Fibroblast of skin of left quadriceps (primary cell): ENCODE results near the gene ZBTB7C.

Source experiments
- DNase-seq, 2 experiments: peaks; one replicate each; pipeline ENCODE4 v3.0.0-alpha.2; 2013; ENCODE audit warnings: low read depth in 2 of 2

ZBTB7C gene

GRCh38 chr18:48061781-48062570 is 347.2 kb downstream of the ZBTB7C start:
- DNase-seq = no peak

- DNase-seq = no peak
These were observed 348.2 kb downstream of the ZBTB7C start for GRCh38 chr18:48060970-48061369.

GRCh38 chr18:48060346-48060745 is 348.8 kb downstream of the ZBTB7C start:
- DNase-seq = no peak

- no peak for DNase-seq
These were observed 349.6 kb downstream of the ZBTB7C start for GRCh38 chr18:48059455-48060010.

- DNase-seq = no peak
These were observed 350.7 kb downstream of the ZBTB7C start for GRCh38 chr18:48058486-48058885.

GRCh38 chr18:48057018-48057417 is 352.2 kb downstream of the ZBTB7C start:
- no peak for DNase-seq

- no peak for DNase-seq
These were observed 353.8 kb downstream of the ZBTB7C start for GRCh38 chr18:48055351-48055750.

- DNase-seq = no peak
These were observed 355.0 kb downstream of the ZBTB7C start for GRCh38 chr18:48053881-48054816.

- DNase-seq = no peak
These were observed 356.3 kb downstream of the ZBTB7C start for GRCh38 chr18:48052842-48053241.

- DNase-seq = no peak
These were observed 357.0 kb downstream of the ZBTB7C start for GRCh38 chr18:48051945-48052840.

- DNase-seq = no peak
These were observed 359.0 kb downstream of the ZBTB7C start for GRCh38 chr18:48050176-48050575.

GRCh38 chr18:48049757-48050156 is 359.4 kb downstream of the ZBTB7C start:
- DNase-seq = no peak

GRCh38 chr18:48048251-48048650 is 360.9 kb downstream of the ZBTB7C start:
- no peak for DNase-seq

- DNase-seq = no peak
These were observed 362.3 kb downstream of the ZBTB7C start for GRCh38 chr18:48046843-48047242.

- DNase-seq = no peak
These were observed 363.4 kb downstream of the ZBTB7C start for GRCh38 chr18:48045744-48046143.

GRCh38 chr18:48044944-48045343 is 364.2 kb downstream of the ZBTB7C start:
- no peak for DNase-seq

GRCh38 chr18:48043166-48043565 is 366.0 kb downstream of the ZBTB7C start:
- no peak for DNase-seq

GRCh38 chr18:48042431-48042830 is 366.8 kb downstream of the ZBTB7C start:
- DNase-seq = no peak

- DNase-seq = no peak
These were observed 368.6 kb downstream of the ZBTB7C start for GRCh38 chr18:48040457-48041110.

- no peak for DNase-seq
These were observed 369.4 kb downstream of the ZBTB7C start for GRCh38 chr18:48039769-48040215.

GRCh38 chr18:48038636-48039035 is 370.5 kb downstream of the ZBTB7C start:
- DNase-seq = no peak
